ENCODE results near the gene HUNK.

HUNK gene

GRCh38 chr21:31959881-31960280, 87.1 kb downstream of the HUNK start:
- no peak for DNase-seq (ENCODE audit: low read depth)

GRCh38 chr21:31961027-31961426, 88.2 kb downstream of the HUNK start:
- DNase-seq (ENCODE audit: low read depth) = no peak

- DNase-seq (ENCODE audit: low read depth) = no peak
Observed at GRCh38 chr21:31961704-31962103, 88.9 kb downstream of the HUNK start.

- DNase-seq (ENCODE audit: low read depth) = no peak
Observed at GRCh38 chr21:31964692-31965091, 91.9 kb downstream of the HUNK start.

- no peak for DNase-seq (ENCODE audit: low read depth)
Observed at GRCh38 chr21:31967334-31967733, 94.5 kb downstream of the HUNK start.

GRCh38 chr21:31972622-31973021, 99.8 kb downstream of the HUNK start:
- DNase-seq (ENCODE audit: low read depth) = no peak

- no peak for DNase-seq (ENCODE audit: low read depth)
Observed at GRCh38 chr21:31973402-31973944, 100.7 kb downstream of the HUNK start.

- DNase-seq (ENCODE audit: low read depth) = peak; percentile 30
Observed at GRCh38 chr21:31974454-31974985, 101.7 kb downstream of the HUNK start.

- DNase-seq (ENCODE audit: low read depth) = no peak
Observed at GRCh38 chr21:31975491-31975890, 102.7 kb downstream of the HUNK start.

GRCh38 chr21:31977816-31978215, 105.0 kb downstream of the HUNK start:
- no peak for DNase-seq (ENCODE audit: low read depth)

- no peak for DNase-seq (ENCODE audit: low read depth)
Observed at GRCh38 chr21:31983120-31983519, 110.3 kb downstream of the HUNK start.

GRCh38 chr21:31983554-31983953, 110.7 kb downstream of the HUNK start:
- no peak for DNase-seq (ENCODE audit: low read depth)

- no peak for DNase-seq (ENCODE audit: low read depth)
Observed at GRCh38 chr21:31985398-31985797, 112.6 kb downstream of the HUNK start.

- DNase-seq (ENCODE audit: low read depth) = no peak
Observed at GRCh38 chr21:31986035-31986856, 113.4 kb downstream of the HUNK start.

- no peak for DNase-seq (ENCODE audit: low read depth)
Observed at GRCh38 chr21:31987696-31988095, 114.9 kb downstream of the HUNK start.

GRCh38 chr21:31988492-31989290, 115.9 kb downstream of the HUNK start:
- no peak for DNase-seq (ENCODE audit: low read depth)

- no peak for DNase-seq (ENCODE audit: low read depth)
Observed at GRCh38 chr21:31991356-31992331, 118.8 kb downstream of the HUNK start.

GRCh38 chr21:31992391-31992790, 119.6 kb downstream of the HUNK start:
- DNase-seq (ENCODE audit: low read depth) = no peak

GRCh38 chr21:31993826-31994825, 121.3 kb downstream of the HUNK start:
- DNase-seq (ENCODE audit: low read depth) = no peak

- no peak for DNase-seq (ENCODE audit: low read depth)
Observed at GRCh38 chr21:31997191-31997590, 124.4 kb downstream of the HUNK start.

All from CMK (cell line).